DMS 273 (cell line): ENCODE results near the gene SLC25A23.
"Not testable (repeated sequence)": the region's sequence is repeated elsewhere in the genome, so short reads cannot be mapped to it uniquely, and the experiment has no call there.

ENCODE experiments used
- DNase-seq: peaks from one replicate; lab custom pipeline; 2025; ENCODE audit not compliant: unreplicated experiment; lab: John Stamatoyannopoulos, UW

SLC25A23 gene

GRCh38 chr19:6406401-6406800 lies 53.2 kb downstream of the SLC25A23 start:
- DNase-seq: no peak

GRCh38 chr19:6402837-6403608 lies 56.6 kb downstream of the SLC25A23 start:
- DNase-seq: peak; percentile 25

GRCh38 chr19:6402058-6402457 lies 57.5 kb downstream of the SLC25A23 start:
- DNase-seq: no peak

- not testable (repeated sequence) for DNase-seq
Observed at GRCh38 chr19:6400062-6400944, 59.3 kb downstream of the SLC25A23 start.

GRCh38 chr19:6396305-6396704 lies 63.3 kb downstream of the SLC25A23 start:
- DNase-seq: no peak

GRCh38 chr19:6394831-6395230 lies 64.8 kb downstream of the SLC25A23 start:
- no peak for DNase-seq

- DNase-seq: no peak
Observed at GRCh38 chr19:6393983-6394412, 65.6 kb downstream of the SLC25A23 start.

- DNase-seq: peak; percentile 97
Observed at GRCh38 chr19:6393074-6393982, 66.3 kb downstream of the SLC25A23 start, which contains the start of gene GTF2F1. Gene GTF2F1 (minus strand): TSS chr19:6393164. CDS start chr19:6392995, 169 bp downstream.

- peak; percentile 27 for DNase-seq
Observed at GRCh38 chr19:6392221-6393073, 67.1 kb downstream of the SLC25A23 start.
